ENCODE measurements around the gene ZNF212.

ZNF212 gene

GRCh38 chr7:149292462-149292823 is 53.0 kb downstream of the ZNF212 start:
- DNase-seq (ENCODE audit: insufficient read length, low spot score) (no peak), FAIRE-seq (no peak)
- no peak for TF ChIP-seq POLR2A (IDR thresholded peaks at IDR 0.05; ENCODE audit: low read depth, low read length)

- FAIRE-seq (no peak), DNase-seq (ENCODE audit: insufficient read length, low spot score) (no peak)
- no peak for TF ChIP-seq POLR2A (IDR thresholded peaks at IDR 0.05; ENCODE audit: low read depth, low read length)
These were observed 53.9 kb downstream of the ZNF212 start for GRCh38 chr7:149293338-149293737.

- TF ChIP-seq POLR2A (IDR thresholded peaks at IDR 0.05; ENCODE audit: low read depth, low read length) = no peak
- DNase-seq (ENCODE audit: insufficient read length, low spot score) (no peak), FAIRE-seq (no peak)
These were observed 54.6 kb downstream of the ZNF212 start for GRCh38 chr7:149293946-149294633.

GRCh38 chr7:149294634-149295480 is 55.4 kb downstream of the ZNF212 start:
- DNase-seq (ENCODE audit: insufficient read length, low spot score) (no peak), FAIRE-seq (no peak)
- no peak for TF ChIP-seq POLR2A (IDR thresholded peaks at IDR 0.05; ENCODE audit: low read depth, low read length)

GRCh38 chr7:149295481-149295850 is 56.0 kb downstream of the ZNF212 start:
- no peak for FAIRE-seq
- TF ChIP-seq POLR2A (IDR thresholded peaks at IDR 0.05; ENCODE audit: low read depth, low read length) = no peak

GRCh38 chr7:149296368-149296767 is 56.9 kb downstream of the ZNF212 start:
- FAIRE-seq = no peak
- no peak for DNase-seq (ENCODE audit: insufficient read length, low spot score)
- no peak for TF ChIP-seq POLR2A (IDR thresholded peaks at IDR 0.05; ENCODE audit: low read depth, low read length)

More at GRCh38 chr7:149295481-149295850, 56.0 kb downstream of the ZNF212 start:
- DNase-seq (ENCODE audit: insufficient read length, low spot score) = no peak

- DNase-seq (ENCODE audit: insufficient read length, low spot score) = no peak
- FAIRE-seq = no peak
- no peak for TF ChIP-seq POLR2A (IDR thresholded peaks at IDR 0.05; ENCODE audit: low read depth, low read length)
These were observed 57.7 kb downstream of the ZNF212 start for GRCh38 chr7:149297034-149297755.

GRCh38 chr7:149300620-149301285 is 61.3 kb downstream of the ZNF212 start:
- no peak for TF ChIP-seq POLR2A (IDR thresholded peaks at IDR 0.05; ENCODE audit: low read depth, low read length)
- DNase-seq (ENCODE audit: insufficient read length, low spot score) (no peak), FAIRE-seq (no peak)

GRCh38 chr7:149302222-149302621 is 62.8 kb downstream of the ZNF212 start:
- DNase-seq (ENCODE audit: insufficient read length, low spot score) (no peak), FAIRE-seq (no peak)
- no peak for TF ChIP-seq POLR2A (IDR thresholded peaks at IDR 0.05; ENCODE audit: low read depth, low read length)

GRCh38 chr7:149302865-149303264 is 63.4 kb downstream of the ZNF212 start:
- FAIRE-seq (no peak), DNase-seq (ENCODE audit: insufficient read length, low spot score) (no peak)
- no peak for TF ChIP-seq POLR2A (IDR thresholded peaks at IDR 0.05; ENCODE audit: low read depth, low read length)

- DNase-seq (ENCODE audit: insufficient read length, low spot score) (no peak), FAIRE-seq (no peak)
- TF ChIP-seq POLR2A (IDR thresholded peaks at IDR 0.05; ENCODE audit: low read depth, low read length) = no peak
These were observed 64.6 kb downstream of the ZNF212 start for GRCh38 chr7:149304006-149304405.
